ENCODE results near the gene HSPB2.

HSPB2 gene

DNA sequence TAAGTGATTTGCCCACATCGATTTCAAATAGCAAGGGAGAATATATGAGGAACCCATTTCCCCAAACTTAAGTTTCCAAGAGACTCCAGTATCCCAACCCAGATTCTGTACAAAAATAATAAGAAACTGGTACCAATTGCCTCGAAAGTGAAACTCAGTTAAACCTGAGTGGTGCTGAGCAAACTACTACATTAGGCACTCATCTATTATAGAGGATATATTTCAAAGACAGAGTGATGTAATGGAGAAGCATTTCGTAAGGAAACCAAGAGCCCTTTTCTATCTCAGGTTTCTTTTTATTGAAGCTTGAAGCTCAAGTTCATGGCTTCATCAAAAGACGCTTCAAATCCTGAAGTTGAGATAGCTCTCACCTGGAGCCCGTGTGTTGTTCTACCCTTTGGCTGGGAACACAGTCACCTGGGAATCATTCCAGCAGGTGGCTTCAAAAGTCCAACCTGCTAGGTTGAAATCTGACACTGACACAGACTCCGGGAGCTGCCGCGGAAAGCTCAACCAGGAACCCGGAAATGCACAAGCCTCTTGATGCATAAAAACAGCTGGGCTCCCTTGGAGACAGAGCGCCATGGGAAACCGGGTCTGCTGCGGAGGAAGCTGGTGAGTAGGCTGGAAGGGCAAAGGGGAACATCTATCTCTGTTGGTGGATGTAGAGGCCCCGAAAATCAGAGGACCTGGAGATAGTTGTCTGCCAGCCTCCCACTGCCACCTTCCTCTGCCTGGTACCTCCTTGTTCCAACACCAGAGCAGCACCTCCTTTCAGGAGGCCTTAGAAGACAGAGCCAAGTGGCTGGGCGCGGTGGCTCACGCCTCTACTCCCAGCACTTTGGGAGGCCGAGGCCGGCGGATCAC, 6.1 kb downstream of the HSPB2 start, which contains the start of gene C11orf52:
TSS of gene C11orf52 (plus strand) at position 524 of the 867 bp plus-strand sequence. CDS start at position 584, 60 bp downstream.
- Histone ChIP-seq H3K27ac (replicated peaks; ENCODE audit: low read length) (no peak within 1 kb of the TSS), H3K14ac (ENCODE audit: low read length) (no peak within 1 kb of the TSS), H4K91ac (ENCODE audit: low read depth, low read length, poor library complexity) (no peak within 1 kb of the TSS), H3K9ac (ENCODE audit: low read depth, low read length, poor library complexity) (no peak within 1 kb of the TSS), H3K4me1 (ENCODE audit: control insufficient read depth in 2 of 2, insufficient read depth in 1 of 2, low read depth in 1 of 2, low read length in 2 of 2) (peaks cover 5 to 6% of the 10 kb centered on the region in 2 donors), H3K4ac (ENCODE audit: low read length) (peak within 1 kb of the TSS; percentile 66), H2AFZ (ENCODE audit: low read length) (peak within 1 kb of the TSS; percentile 96), H3K4me3 (ENCODE audit: low read length in 2 of 2) (peak within 1 kb of the TSS in 1 of 2 donors; percentile 21), H2BK15ac (ENCODE audit: low read length) (no peak within 1 kb of the TSS), H2BK5ac (ENCODE audit: low read length) (peak within 1 kb of the TSS; percentile 82), H2AK5ac (ENCODE audit: low read depth, low read length) (peak within 1 kb of the TSS; percentile 79), H2BK12ac (ENCODE audit: low read length) (no peak within 1 kb of the TSS), H3K23ac (ENCODE audit: low read depth, low read length, poor library complexity) (peak within 1 kb of the TSS; percentile 91), H4K8ac (ENCODE audit: low read depth, low read length) (peak within 1 kb of the TSS; percentile 90), H3K27me3 (ENCODE audit: control insufficient read depth in 3 of 3, insufficient read depth in 3 of 3, low read depth in 1 of 3, low read length in 3 of 3) (no peaks in the 10 kb centered on the region), H2BK120ac (ENCODE audit: low read depth, low read length) (no peak within 1 kb of the TSS), H3K79me1 (ENCODE audit: low read depth, low read length) (no peaks in the 10 kb centered on the region), H3K4me2 (ENCODE audit: insufficient read depth, low read length, poor library complexity, severe bottlenecking) (peak within 1 kb of the TSS; percentile 33), H3K9me3 (replicated peaks in 1 of 2; ENCODE audit: control insufficient read depth in 2 of 2, insufficient read depth in 1 of 2, low read depth in 1 of 2, low read length in 2 of 2) (no peaks in the 10 kb centered on the region), H3K18ac (ENCODE audit: low read length) (peak within 1 kb of the TSS; percentile 48), H3K36me3 (replicated peaks in 1 of 2; ENCODE audit: control insufficient read depth in 2 of 2, insufficient read depth in 2 of 2, low read length in 2 of 2) (no peaks in the 10 kb centered on the region)
- no CpG with 5 or more reads among the region's 19 CpGs for WGBS, 2 donors (ENCODE audit: extremely low coverage in 2 of 2, insufficient read length in 2 of 2, insufficient replicate concordance in 1 of 2)
- DNase-seq (ENCODE audit: low spot score) = no peak

DNA sequence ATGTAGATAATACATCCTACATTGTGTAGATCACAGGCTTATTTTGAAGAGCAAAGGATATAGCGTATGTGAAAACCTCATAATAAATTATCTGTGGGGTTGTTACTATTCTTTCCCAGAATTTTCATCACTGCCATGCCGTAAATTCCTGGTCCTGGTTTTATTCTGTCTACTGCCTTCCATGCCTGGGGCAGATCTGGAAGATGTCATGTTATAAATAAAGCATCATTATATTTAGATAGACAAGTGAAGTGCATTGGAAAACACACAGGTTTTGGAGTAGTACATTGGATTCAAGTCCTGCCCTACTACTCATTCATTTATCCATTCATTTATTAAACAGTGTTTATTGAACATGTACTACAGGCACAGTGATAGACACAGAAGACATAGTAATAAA, 8.4 kb downstream of the HSPB2 start:
- Histone ChIP-seq H3K18ac (ENCODE audit: low read length) (no peak overlapping the region), H2AK5ac (ENCODE audit: low read depth, low read length) (no peak overlapping the region), H3K79me1 (ENCODE audit: low read depth, low read length) (no peaks in the 10 kb centered on the region), H3K14ac (ENCODE audit: low read length) (no peak overlapping the region), H2BK120ac (ENCODE audit: low read depth, low read length) (no peak overlapping the region), H3K4ac (ENCODE audit: low read length) (no peak overlapping the region), H3K4me3 (ENCODE audit: low read length in 2 of 2) (no peak overlapping the region), H3K4me1 (ENCODE audit: control insufficient read depth in 2 of 2, insufficient read depth in 1 of 2, low read depth in 1 of 2, low read length in 2 of 2) (peaks cover 7% of the 10 kb centered on the region in 2 donors), H2BK5ac (ENCODE audit: low read length) (no peak overlapping the region), H4K8ac (ENCODE audit: low read depth, low read length) (no peak overlapping the region), H3K36me3 (replicated peaks in 1 of 2; ENCODE audit: control insufficient read depth in 2 of 2, insufficient read depth in 2 of 2, low read length in 2 of 2) (no peaks in the 10 kb centered on the region), H3K9ac (ENCODE audit: low read depth, low read length, poor library complexity) (no peak overlapping the region), H3K27ac (replicated peaks; ENCODE audit: low read length) (no peak overlapping the region), H4K91ac (ENCODE audit: low read depth, low read length, poor library complexity) (no peak overlapping the region), H3K9me3 (replicated peaks in 1 of 2; ENCODE audit: control insufficient read depth in 2 of 2, insufficient read depth in 1 of 2, low read depth in 1 of 2, low read length in 2 of 2) (no peaks in the 10 kb centered on the region), H3K27me3 (ENCODE audit: control insufficient read depth in 3 of 3, insufficient read depth in 3 of 3, low read depth in 1 of 3, low read length in 3 of 3) (no peaks in the 10 kb centered on the region), H2BK12ac (ENCODE audit: low read length) (no peak overlapping the region), H3K23ac (ENCODE audit: low read depth, low read length, poor library complexity) (no peak overlapping the region), H2BK15ac (ENCODE audit: low read length) (no peak overlapping the region), H2AFZ (ENCODE audit: low read length) (no peak overlapping the region), H3K4me2 (ENCODE audit: insufficient read depth, low read length, poor library complexity, severe bottlenecking) (no peak overlapping the region)
- no CpG with 5 or more reads among the region's 2 CpGs for WGBS, 2 donors (ENCODE audit: extremely low coverage in 2 of 2, insufficient read length in 2 of 2, insufficient replicate concordance in 1 of 2)
- no peak for DNase-seq (ENCODE audit: low spot score)

DNA sequence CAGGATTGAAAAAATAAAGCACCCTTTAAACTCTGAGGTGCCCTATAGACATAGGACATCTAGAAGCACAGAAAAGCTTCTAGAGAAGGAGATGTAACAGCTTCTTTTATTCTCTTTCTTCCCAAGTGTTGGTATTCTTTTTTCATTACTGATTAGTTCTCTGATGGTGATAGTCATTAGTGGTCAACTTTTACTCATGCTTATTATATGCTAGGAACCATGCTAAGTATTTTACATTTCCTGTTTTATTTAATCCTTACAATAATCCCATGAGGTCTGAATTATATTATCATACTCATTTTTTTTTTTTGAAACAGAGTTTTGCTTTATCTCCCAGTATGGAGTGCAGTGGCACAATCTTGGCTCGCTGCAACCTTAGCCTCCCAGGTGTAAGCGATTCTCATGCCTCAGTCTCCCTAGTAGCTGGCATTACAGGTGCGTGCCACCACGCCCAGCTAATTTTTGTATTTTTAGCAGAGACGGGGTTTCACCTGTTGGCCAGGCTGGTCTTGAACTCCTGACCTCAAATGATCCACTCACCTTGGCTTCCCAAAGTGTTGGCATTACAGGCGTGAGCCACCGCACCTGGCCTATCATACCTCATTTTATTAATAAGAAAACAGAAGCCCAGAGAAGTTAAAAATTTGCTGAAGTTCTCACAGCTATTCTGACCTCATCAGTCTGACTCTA, 9.2 kb downstream of the HSPB2 start:
- Histone ChIP-seq H3K9ac (ENCODE audit: low read depth, low read length, poor library complexity) (no peak overlapping the region), H3K14ac (ENCODE audit: low read length) (no peak overlapping the region), H2BK120ac (ENCODE audit: low read depth, low read length) (no peak overlapping the region), H2AK5ac (ENCODE audit: low read depth, low read length) (no peak overlapping the region), H3K4ac (ENCODE audit: low read length) (no peak overlapping the region), H4K91ac (ENCODE audit: low read depth, low read length, poor library complexity) (no peak overlapping the region), H3K36me3 (replicated peaks in 1 of 2; ENCODE audit: control insufficient read depth in 2 of 2, insufficient read depth in 2 of 2, low read length in 2 of 2) (no peaks in the 10 kb centered on the region), H2BK12ac (ENCODE audit: low read length) (no peak overlapping the region), H3K18ac (ENCODE audit: low read length) (no peak overlapping the region), H2AFZ (ENCODE audit: low read length) (no peak overlapping the region), H3K23ac (ENCODE audit: low read depth, low read length, poor library complexity) (no peak overlapping the region), H2BK15ac (ENCODE audit: low read length) (no peak overlapping the region), H3K9me3 (replicated peaks in 1 of 2; ENCODE audit: control insufficient read depth in 2 of 2, insufficient read depth in 1 of 2, low read depth in 1 of 2, low read length in 2 of 2) (no peaks in the 10 kb centered on the region), H3K4me3 (ENCODE audit: low read length in 2 of 2) (no peak overlapping the region), H3K4me1 (ENCODE audit: control insufficient read depth in 2 of 2, insufficient read depth in 1 of 2, low read depth in 1 of 2, low read length in 2 of 2) (peaks cover 13% of the 10 kb centered on the region in 2 donors), H3K4me2 (ENCODE audit: insufficient read depth, low read length, poor library complexity, severe bottlenecking) (no peak overlapping the region), H3K79me1 (ENCODE audit: low read depth, low read length) (no peaks in the 10 kb centered on the region), H4K8ac (ENCODE audit: low read depth, low read length) (no peak overlapping the region), H2BK5ac (ENCODE audit: low read length) (no peak overlapping the region), H3K27ac (replicated peaks; ENCODE audit: low read length) (no peak overlapping the region), H3K27me3 (ENCODE audit: control insufficient read depth in 3 of 3, insufficient read depth in 3 of 3, low read depth in 1 of 3, low read length in 3 of 3) (no peaks in the 10 kb centered on the region)
- no CpG with 5 or more reads among the region's 7 CpGs for WGBS, 2 donors (ENCODE audit: extremely low coverage in 2 of 2, insufficient read length in 2 of 2, insufficient replicate concordance in 1 of 2)
- DNase-seq (ENCODE audit: low spot score) = no peak

DNA sequence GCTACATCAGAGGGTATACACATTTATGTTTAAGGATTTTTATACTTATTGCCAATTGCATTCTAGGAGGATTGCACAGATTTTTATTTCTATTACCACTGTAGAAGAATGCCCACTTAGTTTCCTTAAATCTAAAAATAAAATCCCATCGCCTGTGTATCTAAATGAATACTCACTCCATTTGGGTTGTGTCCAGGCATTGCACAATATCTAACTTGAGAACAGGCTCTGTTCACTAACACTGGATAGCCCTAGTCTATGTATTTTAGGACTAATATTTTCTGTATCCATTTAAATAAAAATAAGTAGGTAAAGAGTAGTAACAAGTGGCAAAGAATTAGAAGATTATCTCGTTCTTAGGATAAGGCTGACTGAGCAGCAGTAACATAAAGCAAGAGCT, 10.3 kb downstream of the HSPB2 start:
- Histone ChIP-seq H2BK15ac (ENCODE audit: low read length) (no peak overlapping the region), H3K9me3 (replicated peaks in 1 of 2; ENCODE audit: control insufficient read depth in 2 of 2, insufficient read depth in 1 of 2, low read depth in 1 of 2, low read length in 2 of 2) (no peaks in the 10 kb centered on the region), H3K14ac (ENCODE audit: low read length) (no peak overlapping the region), H3K4ac (ENCODE audit: low read length) (no peak overlapping the region), H3K4me3 (ENCODE audit: low read length in 2 of 2) (no peak overlapping the region), H3K23ac (ENCODE audit: low read depth, low read length, poor library complexity) (no peak overlapping the region), H3K9ac (ENCODE audit: low read depth, low read length, poor library complexity) (no peak overlapping the region), H2BK12ac (ENCODE audit: low read length) (no peak overlapping the region), H2AFZ (ENCODE audit: low read length) (peak overlapping the region; percentile 89), H3K27ac (replicated peaks; ENCODE audit: low read length) (no peak overlapping the region), H3K4me1 (ENCODE audit: control insufficient read depth in 2 of 2, insufficient read depth in 1 of 2, low read depth in 1 of 2, low read length in 2 of 2) (peaks cover 13 to 14% of the 10 kb centered on the region in 2 donors), H3K79me1 (ENCODE audit: low read depth, low read length) (no peaks in the 10 kb centered on the region), H2AK5ac (ENCODE audit: low read depth, low read length) (no peak overlapping the region), H4K8ac (ENCODE audit: low read depth, low read length) (no peak overlapping the region), H2BK5ac (ENCODE audit: low read length) (no peak overlapping the region), H3K36me3 (replicated peaks in 1 of 2; ENCODE audit: control insufficient read depth in 2 of 2, insufficient read depth in 2 of 2, low read length in 2 of 2) (no peaks in the 10 kb centered on the region), H2BK120ac (ENCODE audit: low read depth, low read length) (no peak overlapping the region), H3K18ac (ENCODE audit: low read length) (no peak overlapping the region), H4K91ac (ENCODE audit: low read depth, low read length, poor library complexity) (no peak overlapping the region), H3K4me2 (ENCODE audit: insufficient read depth, low read length, poor library complexity, severe bottlenecking) (no peak overlapping the region), H3K27me3 (ENCODE audit: control insufficient read depth in 3 of 3, insufficient read depth in 3 of 3, low read depth in 1 of 3, low read length in 3 of 3) (no peaks in the 10 kb centered on the region)
- no CpG with 5 or more reads among the region's 2 CpGs for WGBS, 2 donors (ENCODE audit: extremely low coverage in 2 of 2, insufficient read length in 2 of 2, insufficient replicate concordance in 1 of 2)
- DNase-seq (ENCODE audit: low spot score) = no peak
